ENCODE results near the gene PCNX2.
"Not testable (repeated sequence)": the region's sequence is repeated elsewhere in the genome, so short reads cannot be mapped to it uniquely, and the experiment has no call there.

The PCNX2 gene

DNA sequence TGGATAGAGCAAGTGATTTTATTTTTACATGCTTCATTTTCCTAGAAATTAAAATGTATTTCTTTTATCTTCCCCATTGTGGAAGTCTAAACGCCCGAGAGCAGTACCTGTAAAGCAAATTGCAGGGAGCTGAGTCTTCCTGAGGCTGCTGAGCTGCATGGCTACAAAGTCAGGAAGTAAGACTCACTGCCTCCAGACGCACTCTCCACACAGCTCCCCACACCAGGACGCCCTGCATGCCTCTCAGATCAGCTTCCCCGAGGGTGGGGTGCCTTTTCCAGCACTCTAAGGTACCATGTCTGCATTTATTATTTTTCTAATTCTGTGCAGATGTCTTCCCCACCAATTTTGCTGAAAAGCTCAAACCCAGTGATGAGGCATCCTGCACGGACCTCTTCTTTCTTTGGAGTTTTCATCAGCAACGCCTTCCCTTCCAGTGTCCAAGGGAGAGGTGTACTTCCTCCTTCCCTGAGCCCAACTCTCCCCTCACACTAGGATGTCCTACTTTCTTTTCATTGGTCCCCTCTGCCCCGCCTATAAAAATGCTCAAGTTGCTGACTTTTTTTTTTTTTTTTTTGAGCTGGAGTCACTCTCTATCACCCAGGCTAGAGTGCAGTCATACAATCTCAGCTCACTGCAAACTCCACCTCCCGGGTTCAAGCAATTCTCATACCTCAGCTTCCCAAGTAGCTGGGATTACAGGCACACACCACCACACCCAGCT, 114.7 kb downstream of the PCNX2 start:
- Histone ChIP-seq H3K27me3 (ENCODE audit: low read length) (no peaks in the 10 kb centered on the region), H3K4me3 (ENCODE audit: insufficient read depth, low read length, poor library complexity, severe bottlenecking) (no peak overlapping the region), H4K20me1 (ENCODE audit: low read depth, low read length) (no peaks in the 10 kb centered on the region), H3K79me2 (ENCODE audit: insufficient read depth, low read length) (no peaks in the 10 kb centered on the region), H2AFZ (ENCODE audit: low read depth, low read length, severe bottlenecking) (no peak overlapping the region), H3K9me2 (replicated peaks; ENCODE audit: insufficient read depth, low read length) (no peaks in the 10 kb centered on the region), H3K27ac (ENCODE audit: low read depth, low read length) (peak overlapping the region; percentile 52; the same call in 1 of the 2 replicates), H3K9ac (ENCODE audit: low read length) (no peak overlapping the region; the same call in 1 of the 2 replicates), H3K4me2 (ENCODE audit: low read depth, low read length, poor library complexity, severe bottlenecking) (no peak overlapping the region), H3K36me3 (ENCODE audit: low read length) (0 out of 2 replicates have a peak, but pooled peaks cover 4% of the 10 kb centered on the region), H3K9me3 (ENCODE audit: insufficient read depth, low read length) (peaks cover 3% of the 10 kb centered on the region; the same call in 1 of the 2 replicates), H3F3A (ENCODE audit: insufficient read depth) (no peaks in the 10 kb centered on the region)
- TF ChIP-seq EZH2phosphoT487 (conservative IDR thresholded peaks at IDR 0.05; ENCODE audit: low read length) (no peak), CTCF (IDR thresholded peaks at IDR 0.05; ENCODE audit: insufficient read depth, low read length, poor library complexity, severe bottlenecking) (no peak)

GRCh38 chr1:233179638-233180037, 115.9 kb downstream of the PCNX2 start:
- H3K9me3 ChIP-seq (ENCODE audit: insufficient read depth, low read length); H3K9ac ChIP-seq (ENCODE audit: low read length); H3K4me2 ChIP-seq (ENCODE audit: low read depth, low read length, poor library complexity, severe bottlenecking); H3K79me2 ChIP-seq (ENCODE audit: insufficient read depth, low read length); H3F3A ChIP-seq (ENCODE audit: insufficient read depth); H3K27me3 ChIP-seq (ENCODE audit: low read length); H2AFZ ChIP-seq (ENCODE audit: low read depth, low read length, severe bottlenecking); H3K36me3 ChIP-seq (ENCODE audit: low read length); H3K9me2 ChIP-seq (replicated peaks; ENCODE audit: insufficient read depth, low read length); H3K4me3 ChIP-seq (ENCODE audit: insufficient read depth, low read length, poor library complexity, severe bottlenecking); H4K20me1 ChIP-seq (ENCODE audit: low read depth, low read length): not testable (repeated sequence)
- peak overlapping the region; percentile 52; the same call in 1 of the 2 replicates for H3K27ac ChIP-seq (ENCODE audit: low read depth, low read length)

GRCh38 chr1:233172201-233172600, 123.3 kb downstream of the PCNX2 start:
- Histone ChIP-seq H2AFZ (ENCODE audit: low read depth, low read length, severe bottlenecking) (no peak overlapping the region), H3K36me3 (ENCODE audit: low read length) (no peaks in the 10 kb centered on the region), H3K27ac (ENCODE audit: low read depth, low read length) (no peak overlapping the region), H3K4me3 (ENCODE audit: insufficient read depth, low read length, poor library complexity, severe bottlenecking) (no peak overlapping the region), H3K4me2 (ENCODE audit: low read depth, low read length, poor library complexity, severe bottlenecking) (no peak overlapping the region), H3K79me2 (ENCODE audit: insufficient read depth, low read length) (no peaks in the 10 kb centered on the region), H3K9ac (ENCODE audit: low read length) (no peak overlapping the region), H3K27me3 (ENCODE audit: low read length) (no peaks in the 10 kb centered on the region), H3F3A (ENCODE audit: insufficient read depth) (no peaks in the 10 kb centered on the region), H3K9me3 (ENCODE audit: insufficient read depth, low read length) (no peaks in the 10 kb centered on the region), H3K9me2 (replicated peaks; ENCODE audit: insufficient read depth, low read length) (no peaks in the 10 kb centered on the region), H4K20me1 (ENCODE audit: low read depth, low read length) (no peaks in the 10 kb centered on the region)
- TF ChIP-seq EZH2phosphoT487 (conservative IDR thresholded peaks at IDR 0.05; ENCODE audit: low read length) (no peak), CTCF (IDR thresholded peaks at IDR 0.05; ENCODE audit: insufficient read depth, low read length, poor library complexity, severe bottlenecking) (no peak)

DNA sequence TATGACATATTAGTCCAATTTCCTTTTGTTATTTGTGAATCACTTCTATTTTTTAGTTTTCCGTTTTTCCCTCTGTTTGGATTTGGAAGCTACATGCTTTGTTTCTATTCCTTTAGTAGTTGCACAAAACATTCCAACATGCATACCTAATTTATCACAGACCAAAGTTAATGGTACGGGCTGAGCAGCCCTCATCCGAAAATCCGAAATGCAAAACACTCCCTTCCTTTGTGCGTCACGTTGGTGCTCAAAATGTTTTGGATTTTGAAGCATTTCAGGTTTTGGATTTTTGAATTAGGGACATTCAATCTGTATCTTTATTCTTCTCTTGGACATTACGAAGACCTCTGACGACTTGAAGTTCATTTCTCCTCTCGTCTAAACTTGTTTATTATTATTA, 124.8 kb downstream of the PCNX2 start:
- no peaks in the 10 kb centered on the region for H3K9me2 ChIP-seq (replicated peaks; ENCODE audit: insufficient read depth, low read length)
- no peak overlapping the region for H3K27ac ChIP-seq (ENCODE audit: low read depth, low read length)
- H3K9ac ChIP-seq (ENCODE audit: low read length): no peak overlapping the region
- no peak overlapping the region for H3K4me2 ChIP-seq (ENCODE audit: low read depth, low read length, poor library complexity, severe bottlenecking)
- H4K20me1 ChIP-seq (ENCODE audit: low read depth, low read length): no peaks in the 10 kb centered on the region
- TF ChIP-seq CTCF (IDR thresholded peaks at IDR 0.05; ENCODE audit: insufficient read depth, low read length, poor library complexity, severe bottlenecking): no peak
- TF ChIP-seq EZH2phosphoT487 (conservative IDR thresholded peaks at IDR 0.05; ENCODE audit: low read length): no peak
- no peaks in the 10 kb centered on the region for H3F3A ChIP-seq (ENCODE audit: insufficient read depth)
- no peaks in the 10 kb centered on the region for H3K9me3 ChIP-seq (ENCODE audit: insufficient read depth, low read length)
- H3K36me3 ChIP-seq (ENCODE audit: low read length): 0 out of 2 replicates have a peak, but pooled peaks cover under 1% of the 10 kb centered on the region
- H3K27me3 ChIP-seq (ENCODE audit: low read length): no peaks in the 10 kb centered on the region
- no peak overlapping the region for H3K4me3 ChIP-seq (ENCODE audit: insufficient read depth, low read length, poor library complexity, severe bottlenecking)
- no peak overlapping the region for H2AFZ ChIP-seq (ENCODE audit: low read depth, low read length, severe bottlenecking)
- no peaks in the 10 kb centered on the region for H3K79me2 ChIP-seq (ENCODE audit: insufficient read depth, low read length)
